Osteoblast (primary cell): Measurements from ENCODE around the gene GP9. TPM values are rescaled to one million over a fixed set of nuclear protein-coding genes. Genes with fewer than 3 reads are reported as not detected.

ENCODE experiments used
- DNase-seq: peaks from one replicate; pipeline ENCODE4 v3.0.0; 2011; ENCODE audit warnings: low spot score, mixed read lengths; ENCODE audit not compliant: insufficient read length; ENCODE audit errors: missing footprints
- H2AFZ ChIP-seq: 2 replicates; pipeline ENCODE4 v1.6.0; 2011; ENCODE audit warnings: mild to moderate bottlenecking, low read length
- H3K27ac ChIP-seq: 2 replicates; pipeline ENCODE4 v1.5.1; 2011; ENCODE audit warnings: mild to moderate bottlenecking, low read depth, low read length, moderate library complexity
- H3K27me3 ChIP-seq: 2 replicates; pipeline ENCODE4 v1.6.0; 2012; ENCODE audit warnings: mild to moderate bottlenecking, control low read depth, inconsistent platforms, low read length, moderate library complexity; ENCODE audit not compliant: insufficient read depth
- H3K36me3 ChIP-seq: 2 replicates; pipeline ENCODE4 v1.5.1; 2011; ENCODE audit warnings: mild to moderate bottlenecking, low read length, control low read depth, moderate library complexity; ENCODE audit not compliant: insufficient read depth
- H3K4me1 ChIP-seq: 2 replicates; pipeline ENCODE4 v1.5.1; 2011; ENCODE audit warnings: mild to moderate bottlenecking, low read length, control low read depth, moderate library complexity; ENCODE audit not compliant: insufficient read depth
- H3K4me2 ChIP-seq: 2 replicates; pipeline ENCODE4 v1.6.0; 2011; ENCODE audit warnings: mild to moderate bottlenecking, low read length; ENCODE audit not compliant: insufficient read depth
- H3K4me3 ChIP-seq: fragments of 200-600 bp; sonication (generic); 3 replicates; pipeline ENCODE4 v1.5.1; 2012; ENCODE audit warnings: mild to moderate bottlenecking, low read length, inconsistent platforms; ENCODE audit not compliant: insufficient read depth
- H3K79me2 ChIP-seq: 2 replicates; pipeline ENCODE4 v1.6.0; 2012; ENCODE audit warnings: mild to moderate bottlenecking, low read length, control low read depth, inconsistent platforms; ENCODE audit not compliant: insufficient read depth
- H3K9me3 ChIP-seq: 2 replicates; pipeline ENCODE4 v1.5.1; 2011; ENCODE audit warnings: low read depth, low read length, control low read depth
- H4K20me1 ChIP-seq: 2 replicates; pipeline ENCODE4 v1.6.0; 2012; ENCODE audit warnings: mild to moderate bottlenecking, low read length, control low read depth; ENCODE audit not compliant: insufficient read depth
- total RNA-seq: library from RNA; depleted of rRNA; stranded (reverse); fragments of >200 nt; gene quantifications from 2 replicates; pipeline ENCODE4 v1.2.3, GENCODE V29; 2012
- TF ChIP-seq, protein P1 (sequence below): IDR thresholded peaks from 2 replicates; pipeline ENCODE4 v1.5.1; 2011; ENCODE audit warnings: mild to moderate bottlenecking, low read depth, low read length, moderate library complexity; ENCODE audit errors: extremely low read depth

The GP9 gene
- total RNA-seq, 1 donor: not detected

DNA sequence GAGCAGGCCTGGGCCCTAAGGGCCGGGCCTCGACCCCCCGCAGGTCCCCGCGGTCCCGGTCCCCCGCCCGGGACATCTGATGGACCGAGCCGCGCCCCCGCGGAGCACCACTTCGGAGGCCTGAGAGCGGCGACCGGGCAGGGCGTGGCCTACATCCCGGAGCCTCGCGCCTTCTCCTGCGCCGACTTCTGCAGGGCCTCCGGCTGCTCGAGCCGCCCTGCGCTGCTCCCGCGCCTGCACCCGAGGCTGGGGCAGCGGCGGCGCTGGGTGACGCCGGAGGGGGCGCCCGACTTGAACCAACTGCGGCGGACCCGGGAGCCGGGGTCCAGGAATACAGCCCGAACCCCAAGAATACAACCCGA is 14.9 kb upstream of the GP9 start:
- no peaks in the 10 kb centered on the region for H4K20me1 ChIP-seq
- no peaks in the 10 kb centered on the region for H3K4me1 ChIP-seq
- H3K27me3 ChIP-seq: peaks cover 26% of the 10 kb centered on the region
- H3K27ac ChIP-seq: no peak overlapping the region
- H3K36me3 ChIP-seq: no peaks in the 10 kb centered on the region
- peak overlapping the region; percentile 39 for H3K4me2 ChIP-seq
- no peaks in the 10 kb centered on the region for H3K9me3 ChIP-seq
- DNase-seq: peak; percentile 85
- H3K4me3 ChIP-seq: no peak overlapping the region
- no peaks in the 10 kb centered on the region for H3K79me2 ChIP-seq
- H2AFZ ChIP-seq: no peak overlapping the region
- TF ChIP-seq, protein P1, sequence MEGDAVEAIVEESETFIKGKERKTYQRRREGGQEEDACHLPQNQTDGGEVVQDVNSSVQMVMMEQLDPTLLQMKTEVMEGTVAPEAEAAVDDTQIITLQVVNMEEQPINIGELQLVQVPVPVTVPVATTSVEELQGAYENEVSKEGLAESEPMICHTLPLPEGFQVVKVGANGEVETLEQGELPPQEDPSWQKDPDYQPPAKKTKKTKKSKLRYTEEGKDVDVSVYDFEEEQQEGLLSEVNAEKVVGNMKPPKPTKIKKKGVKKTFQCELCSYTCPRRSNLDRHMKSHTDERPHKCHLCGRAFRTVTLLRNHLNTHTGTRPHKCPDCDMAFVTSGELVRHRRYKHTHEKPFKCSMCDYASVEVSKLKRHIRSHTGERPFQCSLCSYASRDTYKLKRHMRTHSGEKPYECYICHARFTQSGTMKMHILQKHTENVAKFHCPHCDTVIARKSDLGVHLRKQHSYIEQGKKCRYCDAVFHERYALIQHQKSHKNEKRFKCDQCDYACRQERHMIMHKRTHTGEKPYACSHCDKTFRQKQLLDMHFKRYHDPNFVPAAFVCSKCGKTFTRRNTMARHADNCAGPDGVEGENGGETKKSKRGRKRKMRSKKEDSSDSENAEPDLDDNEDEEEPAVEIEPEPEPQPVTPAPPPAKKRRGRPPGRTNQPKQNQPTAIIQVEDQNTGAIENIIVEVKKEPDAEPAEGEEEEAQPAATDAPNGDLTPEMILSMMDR: no peak

DNA sequence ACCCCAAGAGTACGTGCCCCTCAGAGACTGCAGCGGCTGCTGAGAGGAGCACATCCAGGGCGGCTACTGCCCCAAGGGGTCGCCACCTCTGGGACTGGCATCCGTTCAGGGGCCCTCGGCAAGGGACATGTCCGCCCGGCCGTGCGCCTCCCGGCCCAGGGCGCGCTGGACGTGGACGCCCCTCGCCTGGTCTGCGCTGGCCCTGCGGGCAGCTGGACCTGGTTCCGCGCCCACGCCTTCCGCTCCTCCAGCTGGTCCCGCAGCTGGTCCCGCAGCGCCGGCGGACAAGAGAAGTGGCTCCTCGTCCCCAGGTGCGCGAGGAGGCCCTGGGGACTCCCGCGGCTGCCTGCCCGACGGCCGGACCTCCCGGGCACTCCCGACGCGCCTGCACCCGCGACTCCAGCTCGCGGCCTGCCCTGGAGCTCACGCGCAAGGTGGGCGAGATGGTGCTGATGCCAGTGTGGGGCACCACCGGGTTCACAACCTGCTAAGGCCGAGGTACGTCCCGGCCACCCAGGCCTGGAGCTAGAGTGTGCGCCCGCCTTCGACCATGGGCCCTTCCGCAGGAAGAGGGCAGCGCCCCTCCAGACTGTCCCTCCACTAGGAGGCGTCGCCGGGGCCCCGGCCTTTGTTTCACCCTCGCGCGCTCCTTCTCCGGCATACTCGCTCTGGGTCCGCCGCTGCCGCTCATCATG is 14.4 kb upstream of the GP9 start:
- Histone ChIP-seq H3K9me3 (no peaks in the 10 kb centered on the region), H3K4me3 (no peak overlapping the region), H3K27me3 (peaks cover 26% of the 10 kb centered on the region), H3K79me2 (no peaks in the 10 kb centered on the region), H3K36me3 (no peaks in the 10 kb centered on the region), H2AFZ (no peak overlapping the region), H4K20me1 (no peaks in the 10 kb centered on the region), H3K27ac (no peak overlapping the region), H3K4me1 (no peaks in the 10 kb centered on the region), H3K4me2 (peak overlapping the region; percentile 39)
- TF ChIP-seq, protein P1: no peak
- no peak for DNase-seq

DNA sequence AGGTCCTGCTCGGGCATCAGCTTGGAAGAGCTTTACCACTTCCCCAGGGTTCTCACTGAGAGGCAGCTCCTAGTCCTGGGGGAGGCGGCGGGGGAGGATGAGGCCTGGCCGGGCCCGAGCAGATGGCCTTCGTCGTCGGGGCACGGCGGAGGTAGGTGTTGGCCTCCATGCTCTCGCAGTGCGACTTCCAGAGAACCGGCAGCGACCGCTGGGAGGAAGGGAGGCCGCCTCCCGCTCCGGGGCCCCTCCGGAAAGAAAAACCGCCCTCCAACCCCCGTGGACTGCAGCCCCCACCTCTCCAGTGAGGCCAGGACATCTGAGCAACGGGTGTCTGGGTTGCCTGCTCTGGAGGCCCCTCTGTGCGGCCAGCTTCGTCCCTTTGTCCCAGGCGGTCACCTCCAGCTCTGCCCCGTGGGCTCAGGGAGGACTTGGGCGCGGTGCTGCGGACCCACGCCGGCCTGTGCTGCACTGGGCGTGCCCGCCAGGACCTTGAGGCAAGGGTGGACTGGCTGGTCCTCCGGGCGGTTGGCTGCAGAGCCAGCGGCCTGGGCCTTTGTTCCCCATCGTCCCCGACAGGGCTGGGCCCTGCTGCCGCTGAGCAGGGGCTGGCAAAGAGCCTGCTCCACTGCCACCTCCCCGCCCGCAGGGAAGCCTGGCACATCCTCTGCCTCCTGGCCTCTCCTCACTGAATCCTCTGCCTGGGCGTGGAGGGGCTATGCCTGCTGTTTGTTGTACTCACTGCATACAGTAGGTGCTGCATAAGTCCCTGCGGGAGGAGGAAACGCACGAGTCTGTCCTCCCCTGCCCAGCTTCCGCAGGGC is 13.6 kb upstream of the GP9 start:
- H3K4me2 ChIP-seq: no peak overlapping the region
- H3K27ac ChIP-seq: no peak overlapping the region
- DNase-seq: no peak
- H3K36me3 ChIP-seq: no peaks in the 10 kb centered on the region
- no peak overlapping the region for H2AFZ ChIP-seq
- H4K20me1 ChIP-seq: no peaks in the 10 kb centered on the region
- no peaks in the 10 kb centered on the region for H3K9me3 ChIP-seq
- peaks cover 24% of the 10 kb centered on the region for H3K27me3 ChIP-seq
- no peak overlapping the region for H3K4me3 ChIP-seq
- TF ChIP-seq, protein P1: no peak
- no peaks in the 10 kb centered on the region for H3K4me1 ChIP-seq
- H3K79me2 ChIP-seq: no peaks in the 10 kb centered on the region

DNA sequence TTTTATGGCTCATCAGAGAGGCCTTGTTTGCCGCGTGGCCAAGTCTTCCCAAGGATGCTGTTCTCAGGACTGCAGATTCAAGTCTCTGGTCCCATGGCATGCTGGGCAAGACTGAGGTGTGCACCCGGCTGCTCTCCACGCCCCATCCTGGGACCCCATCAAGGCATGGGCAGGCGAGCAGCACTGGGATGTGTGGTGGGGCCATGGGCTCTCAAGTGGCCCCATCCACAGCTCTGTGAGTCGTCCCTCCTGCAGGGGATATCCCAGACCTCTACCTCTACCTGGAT is 13.1 kb upstream of the GP9 start:
- H3K27me3 ChIP-seq: peaks cover 20% of the 10 kb centered on the region
- H3K4me2 ChIP-seq: no peak overlapping the region
- H3K79me2 ChIP-seq: no peaks in the 10 kb centered on the region
- H3K36me3 ChIP-seq: no peaks in the 10 kb centered on the region
- H3K4me3 ChIP-seq: no peak overlapping the region
- no peaks in the 10 kb centered on the region for H3K9me3 ChIP-seq
- no peak overlapping the region for H3K27ac ChIP-seq
- H4K20me1 ChIP-seq: no peaks in the 10 kb centered on the region
- H3K4me1 ChIP-seq: no peaks in the 10 kb centered on the region
- TF ChIP-seq, protein P1: no peak
- H2AFZ ChIP-seq: no peak overlapping the region
- no peak for DNase-seq
